GM23338 (cell line): Measurements from ENCODE around the gene CDC14B. TPM values are rescaled to one million over a fixed set of nuclear protein-coding genes. Genes with fewer than 3 reads are reported as not detected.

Source experiments
- ATAC-seq: fragments of 200-7000 bp; cut with Tn5 transposase; 3 replicates; pipeline ENCODE4 v1.9.1; 2020
- DNase-seq: peaks from one replicate; pipeline ENCODE4 v3.0.0-alpha.2; 2015; ENCODE audit warnings: low spot score
- H2AFZ ChIP-seq: fragments of 200-600 bp; sonication (generic); 2 replicates; pipeline ENCODE4 v1.8.0; 2016; ENCODE audit warnings: antibody characterized with exemption, mild to moderate bottlenecking, moderate library complexity
- H3F3A ChIP-seq: fragments of 200-600 bp; sonication (generic); replicated peaks from 2 replicates; pipeline ENCODE4 v1.8.0; 2017; ENCODE audit warnings: antibody characterized with exemption, mixed run types, low read depth
- H3K27ac ChIP-seq: fragments of 200-600 bp; sonication (generic); 2 replicates; pipeline ENCODE4 v1.6.1; 2016; ENCODE audit warnings: low read depth
- H3K27me3 ChIP-seq: fragments of 200-600 bp; sonication (generic); 2 replicates; pipeline ENCODE4 v1.8.0; 2016; ENCODE audit warnings: mild to moderate bottlenecking, mixed run types, moderate library complexity; ENCODE audit not compliant: insufficient read depth
- H3K36me3 ChIP-seq: fragments of 200-600 bp; sonication (generic); 2 replicates; pipeline ENCODE4 v1.8.0; 2016; ENCODE audit warnings: mild to moderate bottlenecking; ENCODE audit not compliant: insufficient read depth
- H3K4me1 ChIP-seq: fragments of 200-600 bp; sonication (generic); 2 replicates; pipeline ENCODE4 v1.8.0; 2016; ENCODE audit warnings: mild to moderate bottlenecking, moderate library complexity; ENCODE audit not compliant: insufficient read depth
- H3K4me2 ChIP-seq: fragments of 200-600 bp; sonication (generic); 2 replicates; pipeline ENCODE4 v1.7.1; 2017; ENCODE audit warnings: mixed run types
- H3K4me3 ChIP-seq: fragments of 200-600 bp; sonication (generic); 2 replicates; pipeline ENCODE4 v1.6.1; 2016; ENCODE audit warnings: mixed run types
- H3K79me2 ChIP-seq: fragments of 200-600 bp; sonication (generic); replicated peaks from 2 replicates; pipeline ENCODE4 v1.8.0; 2017; ENCODE audit warnings: mild to moderate bottlenecking; ENCODE audit not compliant: insufficient read depth
- H3K9me2 ChIP-seq: fragments of 200-600 bp; sonication (generic); 2 replicates; pipeline ENCODE4 v1.8.0; 2017; ENCODE audit not compliant: insufficient read depth
- H4K20me1 ChIP-seq: fragments of 200-600 bp; sonication (generic); replicated peaks from 2 replicates; pipeline ENCODE4 v1.8.0; 2017; ENCODE audit warnings: mild to moderate bottlenecking; ENCODE audit not compliant: insufficient read depth
- H3K27ac Mint-ChIP-seq: 2 replicates; pipeline ENCODE4 v1.8.0; 2020; ENCODE audit warnings: inconsistent platforms, mild to moderate bottlenecking, moderate library complexity, mixed read lengths
- H3K27me3 Mint-ChIP-seq: 3 replicates; pipeline ENCODE4 v1.8.0; 2022; ENCODE audit warnings: low read depth, mild to moderate bottlenecking, moderate library complexity, mixed read lengths, inconsistent platforms; ENCODE audit not compliant: insufficient read depth, poor library complexity
- H3K36me3 Mint-ChIP-seq: 3 replicates; pipeline ENCODE4 v1.8.0; 2021; ENCODE audit warnings: low read depth, mild to moderate bottlenecking, inconsistent platforms, moderate library complexity, mixed read lengths
- H3K4me1 Mint-ChIP-seq: 3 replicates; pipeline ENCODE4 v1.8.0; 2020; ENCODE audit warnings: mild to moderate bottlenecking, inconsistent platforms, mixed read lengths
- H3K4me3 Mint-ChIP-seq: 3 replicates; pipeline ENCODE4 v1.8.0; 2021; ENCODE audit warnings: moderate library complexity, mild to moderate bottlenecking, inconsistent platforms, mixed read lengths
- H3K9me3 Mint-ChIP-seq: 3 replicates; pipeline ENCODE4 v1.8.0; 2020; ENCODE audit warnings: moderate library complexity, mild to moderate bottlenecking, inconsistent platforms, mixed read lengths
- CREB1 ChIP-seq: fragments of 250-450 bp; sonication (Bioruptor Pico); IDR thresholded peaks from 2 replicates; pipeline ENCODE4 v1.5.0; 2020; ENCODE audit warnings: low read depth, mild to moderate bottlenecking, moderate library complexity
- CTCF ChIP-seq, 2 experiments: fragments of 200-600 bp in 1 of 2; sonication (generic) in 1 of 2; conservative IDR thresholded peaks; 2 replicates each; pipeline versions ENCODE4 v1.5.1 to v1.6.1; 2016 to 2017; ENCODE audit warnings: antibody characterized with exemption in 2 of 2, low read depth in 2 of 2, mild to moderate bottlenecking in 2 of 2, moderate library complexity in 1 of 2
- ETS1 ChIP-seq: IDR thresholded peaks from 2 replicates; pipeline ENCODE4 v1.6.1; 2016; ENCODE audit warnings: antibody characterized with exemption
- EZH2 ChIP-seq: fragments of 200-600 bp; sonication (generic); IDR thresholded peaks from one replicate; pipeline ENCODE4 v1.8.0; 2017; ENCODE audit warnings: antibody characterized with exemption, mild to moderate bottlenecking, low read depth; ENCODE audit not compliant: unreplicated experiment
- EZH2phosphoT487 ChIP-seq: fragments of 200-600 bp; sonication (generic); IDR thresholded peaks from one replicate; pipeline ENCODE4 v1.8.1; 2018; ENCODE audit warnings: antibody characterized with exemption; ENCODE audit not compliant: unreplicated experiment
- JUNB ChIP-seq: IDR thresholded peaks from one replicate; pipeline ENCODE4 v1.6.1; 2016; ENCODE audit warnings: antibody characterized with exemption; ENCODE audit not compliant: unreplicated experiment
- NANOG ChIP-seq: IDR thresholded peaks from 2 replicates; pipeline ENCODE4 v1.6.1; 2016; ENCODE audit warnings: antibody characterized with exemption, borderline replicate concordance
- POLR2AphosphoS5 ChIP-seq: IDR thresholded peaks from 2 replicates; pipeline ENCODE4 v1.6.1; 2016; ENCODE audit warnings: antibody characterized with exemption, low read depth
- REST ChIP-seq: IDR thresholded peaks from one replicate; pipeline ENCODE4 v1.6.1; 2018; ENCODE audit warnings: antibody characterized with exemption; ENCODE audit not compliant: unreplicated experiment
- STAT1 ChIP-seq: IDR thresholded peaks from one replicate; pipeline ENCODE4 v1.6.1; 2016; ENCODE audit warnings: antibody characterized with exemption; ENCODE audit not compliant: unreplicated experiment
- ZNF114 ChIP-seq: fragments of 250-450 bp; sonication (Bioruptor Pico); IDR thresholded peaks from 2 replicates; pipeline ENCODE4 v1.5.0; 2020; ENCODE audit warnings: mild to moderate bottlenecking, moderate library complexity
- ZNF331 ChIP-seq: fragments of 250-450 bp; sonication (Bioruptor Pico); IDR thresholded peaks from 2 replicates; pipeline ENCODE4 v1.5.0; 2020; ENCODE audit warnings: low read depth, mild to moderate bottlenecking, moderate library complexity
- ZNF462 ChIP-seq: fragments of 250-450 bp; sonication (Bioruptor Pico); IDR thresholded peaks from 2 replicates; pipeline ENCODE4 v1.5.0; 2020; ENCODE audit warnings: mild to moderate bottlenecking, moderate library complexity
- polyA plus RNA-seq: library from polyadenylated mRNA; unstranded; fragments of >200 nt; fragmentation: Nextera tagmentation; extraction: Ambion mirVana; gene quantifications from 2 replicates; pipeline ENCODE4 v1.2.1, GENCODE V29; 2016
- total RNA-seq: library from RNA; depleted of rRNA; stranded (reverse); fragments of >200 nt; shearing (Covaris generic); gene quantifications from 2 replicates; pipeline ENCODE4 v1.2.3, GENCODE V29; 2014

The CDC14B gene
- total and polyA plus RNA-seq, 2 experiments from 2014 or later = 12.2 to 52.1 TPM

GRCh38 chr9:96626912-96627311, 7.3 kb upstream of the CDC14B start:
- Mint-ChIP-seq H3K27me3 (peaks cover 7% of the 10 kb centered on the region), H3K4me1 (peaks cover 4% of the 10 kb centered on the region), H3K27ac (no peak overlapping the region), H3K36me3 (no peaks in the 10 kb centered on the region), H3K4me3 (no peak overlapping the region), H3K9me3 (no peaks in the 10 kb centered on the region)
- H3K79me2 ChIP-seq = no peaks in the 10 kb centered on the region
- H3K4me2 ChIP-seq = no peak overlapping the region
- no peaks in the 10 kb centered on the region for H3F3A ChIP-seq
- no peak for DNase-seq
- H3K4me3 ChIP-seq = no peak overlapping the region
- H2AFZ ChIP-seq = no peak overlapping the region
- TF ChIP-seq STAT1 (no peak), ETS1 (no peak), JUNB (no peak), REST (no peak), NANOG (no peak), EZH2phosphoT487 (no peak), POLR2AphosphoS5 (no peak), CREB1 (CRISPR knock-in tag) (no peak), ZNF114 (CRISPR knock-in tag) (no peak), ZNF331 (no peak), CTCF (conservative IDR thresholded peaks at IDR 0.05; ENCODE audit: low read depth in 2 of 2) (no peak), ZNF462 (CRISPR knock-in tag) (no peak), EZH2 (no peak)
- no peaks in the 10 kb centered on the region for H4K20me1 ChIP-seq
- ATAC-seq = no peak
- no peaks in the 10 kb centered on the region; the same call in 1 of the 2 replicates for H3K36me3 ChIP-seq
- H3K9me2 ChIP-seq = no peaks in the 10 kb centered on the region
- no peak overlapping the region for H3K27ac ChIP-seq
- H3K27me3 ChIP-seq = no peaks in the 10 kb centered on the region; the same call in 1 of the 2 replicates
- H3K4me1 ChIP-seq = peaks cover under 1% of the 10 kb centered on the region; the same call in 1 of the 2 replicates
